Skin epidermis (tissue), 12 donors: ENCODE data around the gene ST8SIA1.
"Not testable (repeated sequence)": the region's sequence is repeated elsewhere in the genome, so short reads cannot be mapped to it uniquely, and the experiment has no call there.

Experiments
- H3K27ac ChIP-seq, 21 experiments: fragments of 200-600 bp; sonication (generic) in 11 of 21; one replicate each; pipeline ENCODE4 v1.5.0; 2020; ENCODE audit warnings: mild to moderate bottlenecking in 3 of 21, inconsistent platforms in 2 of 21, moderate library complexity in 2 of 21
- H3K4me3 ChIP-seq, 7 experiments: fragments of 200-600 bp; sonication (generic) in 2 of 7; one replicate each; pipeline ENCODE4 v1.5.0; 2020; ENCODE audit warnings: inconsistent platforms in 2 of 7, mild to moderate bottlenecking in 2 of 7, moderate library complexity in 1 of 7

The ST8SIA1 gene, protein sequence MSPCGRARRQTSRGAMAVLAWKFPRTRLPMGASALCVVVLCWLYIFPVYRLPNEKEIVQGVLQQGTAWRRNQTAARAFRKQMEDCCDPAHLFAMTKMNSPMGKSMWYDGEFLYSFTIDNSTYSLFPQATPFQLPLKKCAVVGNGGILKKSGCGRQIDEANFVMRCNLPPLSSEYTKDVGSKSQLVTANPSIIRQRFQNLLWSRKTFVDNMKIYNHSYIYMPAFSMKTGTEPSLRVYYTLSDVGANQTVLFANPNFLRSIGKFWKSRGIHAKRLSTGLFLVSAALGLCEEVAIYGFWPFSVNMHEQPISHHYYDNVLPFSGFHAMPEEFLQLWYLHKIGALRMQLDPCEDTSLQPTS

GRCh38 chr12:22334410-22335100 lies at the start of gene ST8SIA1:
ST8SIA1 (minus strand) TSS chr12:22334707; CDS start chr12:22334232, 475 bp downstream.
- H3K27ac ChIP-seq, result peak within 1 kb of the TSS in 20 of 21 experiments; percentile 24 to 91 (median 74)

DNA sequence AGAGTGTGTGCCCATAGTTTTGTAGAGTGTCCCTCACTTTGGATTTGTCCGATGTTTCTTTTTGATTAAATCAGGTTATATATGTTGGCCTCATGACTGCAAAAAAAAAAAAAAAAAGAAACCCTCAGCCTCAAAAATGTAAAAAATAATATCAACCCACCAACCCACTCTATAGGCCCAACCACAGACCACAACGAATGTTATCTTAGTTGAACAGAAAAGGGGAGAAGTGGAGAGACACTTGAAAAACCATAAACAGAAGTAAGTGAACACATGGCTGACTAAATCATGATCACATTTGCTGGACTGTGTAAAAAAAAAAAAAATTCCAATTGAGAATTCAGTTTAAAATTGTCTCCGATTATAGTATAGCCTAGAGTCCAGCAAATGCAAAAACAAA lies 45.5 kb upstream of the ST8SIA1 start:
- H3K4me3 ChIP-seq, result no peak overlapping the region
- H3K27ac ChIP-seq, result no peak overlapping the region

More at GRCh38 chr12:22334410-22335100, at the start of gene ST8SIA1:
- H3K4me3 ChIP-seq, result peak within 1 kb of the TSS; percentile 51 to 74 (median 65)

DNA sequence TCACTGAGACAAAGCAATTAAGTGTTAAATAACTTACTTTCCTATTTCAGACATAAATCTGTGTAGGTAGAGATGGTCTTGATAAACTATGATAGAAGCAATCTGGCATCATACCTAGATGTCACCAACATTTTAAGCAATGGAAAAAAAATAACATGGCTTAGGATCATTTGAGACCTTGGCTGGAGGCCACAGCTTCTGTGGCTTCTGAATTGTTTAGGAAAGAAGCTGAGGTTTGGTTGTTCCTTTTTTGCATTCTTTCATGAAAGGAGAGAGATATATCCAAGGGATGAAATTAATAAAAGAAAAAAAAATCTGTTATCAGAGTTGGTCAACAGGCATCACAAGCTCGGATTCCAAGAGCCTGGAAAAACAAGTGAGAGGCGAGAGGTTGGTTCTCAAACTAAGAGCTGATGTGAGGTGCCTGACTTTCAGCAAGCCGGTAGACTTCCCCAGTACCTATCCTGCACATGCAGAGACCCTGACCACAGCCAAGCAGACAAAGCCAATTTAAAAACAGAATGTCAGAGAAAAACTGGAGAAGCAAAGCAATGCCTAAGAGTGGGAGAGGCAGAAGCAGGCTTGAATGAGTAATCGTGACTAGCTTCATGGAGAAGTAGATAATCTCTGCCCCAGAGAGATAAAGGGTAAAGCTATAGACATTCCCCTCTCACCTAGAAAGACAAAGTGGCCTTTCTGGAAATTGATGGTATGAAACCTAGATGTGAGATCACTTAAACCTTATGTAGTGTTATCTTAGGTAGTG lies 43.4 kb upstream of the ST8SIA1 start:
- no peak overlapping the region for H3K27ac ChIP-seq
- H3K4me3 ChIP-seq, result no peak overlapping the region

GRCh38 chr12:22376596-22377150 lies 42.2 kb upstream of the ST8SIA1 start:
- not testable (repeated sequence) for H3K27ac ChIP-seq, H3K4me3 ChIP-seq

- no peak overlapping the region for H3K4me3 ChIP-seq
- H3K27ac ChIP-seq, result no peak overlapping the region
These were observed 40.0 kb upstream of the ST8SIA1 start for GRCh38 chr12:22374508-22374907.

- Histone ChIP-seq H3K27ac (no peak overlapping the region), H3K4me3 (no peak overlapping the region)
These were observed 37.9 kb upstream of the ST8SIA1 start for GRCh38 chr12:22372277-22372837.

GRCh38 chr12:22366181-22366580 lies 31.7 kb upstream of the ST8SIA1 start:
- no peak overlapping the region for H3K27ac ChIP-seq
- no peak overlapping the region for H3K4me3 ChIP-seq

DNA sequence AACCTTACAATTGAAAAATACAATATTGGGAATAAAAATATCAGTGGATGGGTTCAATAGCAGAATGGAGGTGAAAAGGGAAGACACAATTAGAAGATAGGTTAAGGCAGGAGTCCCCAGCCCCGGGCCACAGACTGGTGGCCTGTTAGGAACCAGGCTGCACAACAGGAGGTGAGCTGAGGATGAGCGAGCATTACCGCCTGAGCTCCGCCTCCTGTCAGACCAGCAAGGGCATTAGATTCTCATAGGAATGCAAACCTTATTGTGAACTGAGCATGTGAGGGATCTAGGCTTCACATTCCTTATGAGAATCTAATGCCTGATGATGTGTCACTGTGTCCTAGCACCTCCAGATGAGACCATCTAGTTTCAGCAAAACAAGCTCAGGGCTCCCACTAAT lies 27.3 kb upstream of the ST8SIA1 start:
- H3K27ac ChIP-seq, result no peak overlapping the region
- H3K4me3 ChIP-seq, result no peak overlapping the region

- Histone ChIP-seq H3K27ac (no peak overlapping the region), H3K4me3 (no peak overlapping the region)
These were observed 26.3 kb upstream of the ST8SIA1 start for GRCh38 chr12:22360774-22361173.

- Histone ChIP-seq H3K27ac (no peak overlapping the region), H3K4me3 (no peak overlapping the region)
These were observed 23.0 kb upstream of the ST8SIA1 start for GRCh38 chr12:22357531-22357930.

- H3K27ac ChIP-seq, result no peak overlapping the region
These were observed 21.7 kb upstream of the ST8SIA1 start for GRCh38 chr12:22356231-22356630.

GRCh38 chr12:22355011-22355580 lies 20.6 kb upstream of the ST8SIA1 start:
- Histone ChIP-seq H3K27ac (no peak overlapping the region), H3K4me3 (no peak overlapping the region)

More at GRCh38 chr12:22356231-22356630, 21.7 kb upstream of the ST8SIA1 start:
- H3K4me3 ChIP-seq, result no peak overlapping the region

DNA sequence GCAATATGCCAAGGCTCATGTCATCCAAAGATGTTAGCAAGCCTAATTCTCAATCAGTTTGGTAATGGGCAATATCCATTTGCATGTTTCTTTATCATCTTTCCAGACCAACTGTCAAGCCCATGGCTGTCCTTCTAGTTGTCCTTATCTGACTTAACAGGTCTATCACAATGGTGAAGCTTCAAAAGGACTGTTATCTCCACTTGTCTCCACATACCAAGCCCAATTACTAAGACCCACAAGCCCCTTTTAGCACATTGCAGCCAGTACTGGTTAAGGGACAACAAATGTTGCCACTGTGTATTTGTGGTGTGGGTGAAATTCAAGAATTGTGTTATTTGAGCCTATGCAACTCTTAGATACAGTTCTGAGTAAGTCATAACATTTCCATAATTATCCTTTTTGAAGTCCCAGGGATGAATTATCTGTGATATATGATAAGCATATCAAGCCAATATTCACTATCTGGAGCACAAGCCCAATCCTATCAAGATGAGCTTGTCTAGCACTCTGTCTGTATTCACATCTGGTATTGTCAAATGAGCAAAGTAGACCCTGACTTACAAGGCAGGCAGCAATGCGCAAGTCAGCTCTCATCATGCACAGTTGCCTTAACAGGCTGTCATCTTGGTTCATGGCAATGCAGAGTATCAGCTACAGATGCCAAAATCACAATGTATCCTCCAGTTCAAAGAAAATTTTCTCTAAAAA lies 19.3 kb upstream of the ST8SIA1 start:
- no peak overlapping the region for H3K4me3 ChIP-seq
- H3K27ac ChIP-seq, result no peak overlapping the region

DNA sequence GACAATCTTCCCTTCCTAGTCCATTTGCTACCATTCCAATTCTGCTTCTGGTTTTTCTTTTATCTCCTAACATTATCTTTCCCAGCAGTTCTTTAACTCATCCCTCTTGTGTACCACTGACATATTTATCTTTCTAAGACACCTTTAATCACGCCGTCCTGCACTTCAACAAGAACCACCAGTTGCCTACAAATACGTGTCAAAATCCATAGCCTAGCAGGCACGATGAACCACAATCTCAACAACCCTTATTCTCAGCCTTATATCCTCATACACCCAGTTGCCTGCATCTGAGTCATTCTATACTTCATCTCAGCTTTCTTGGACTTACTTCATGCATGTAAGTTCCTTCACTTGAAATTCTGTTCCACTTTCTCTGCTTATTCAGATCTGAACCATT lies 16.4 kb upstream of the ST8SIA1 start:
- no peak overlapping the region for H3K27ac ChIP-seq
- H3K4me3 ChIP-seq, result no peak overlapping the region

GRCh38 chr12:22348208-22348607 lies 13.7 kb upstream of the ST8SIA1 start:
- Histone ChIP-seq H3K27ac (no peak overlapping the region), H3K4me3 (no peak overlapping the region)

- Histone ChIP-seq H3K4me3 (no peak overlapping the region), H3K27ac (no peak overlapping the region)
These were observed 5.6 kb upstream of the ST8SIA1 start for GRCh38 chr12:22340143-22340542.

- no peak overlapping the region for H3K4me3 ChIP-seq
- H3K27ac ChIP-seq, result no peak overlapping the region
These were observed 5.2 kb upstream of the ST8SIA1 start for GRCh38 chr12:22339691-22340090.

- H3K27ac ChIP-seq, result peak overlapping the region in 8 of 21 experiments; percentile 34 to 91 (median 84)
These were observed 1.3 kb upstream of the ST8SIA1 start for GRCh38 chr12:22335794-22336166.

More at GRCh38 chr12:22335794-22336166, 1.3 kb upstream of the ST8SIA1 start:
- peak overlapping the region; percentile 51 to 74 (median 65) for H3K4me3 ChIP-seq
